Ramos (cell line): ENCODE data around the gene PMEPA1.

Experiments used
- in situ Hi-C: fragments of 300-500 bp; cut with MboI; formaldehyde crosslinking; loops from one replicate; pipeline ENCODE4 v1.14.3; 2022; ENCODE audit warnings: low sequenced_read_pairs; ENCODE audit not compliant: unreplicated experiment

Gene PMEPA1

DNA sequence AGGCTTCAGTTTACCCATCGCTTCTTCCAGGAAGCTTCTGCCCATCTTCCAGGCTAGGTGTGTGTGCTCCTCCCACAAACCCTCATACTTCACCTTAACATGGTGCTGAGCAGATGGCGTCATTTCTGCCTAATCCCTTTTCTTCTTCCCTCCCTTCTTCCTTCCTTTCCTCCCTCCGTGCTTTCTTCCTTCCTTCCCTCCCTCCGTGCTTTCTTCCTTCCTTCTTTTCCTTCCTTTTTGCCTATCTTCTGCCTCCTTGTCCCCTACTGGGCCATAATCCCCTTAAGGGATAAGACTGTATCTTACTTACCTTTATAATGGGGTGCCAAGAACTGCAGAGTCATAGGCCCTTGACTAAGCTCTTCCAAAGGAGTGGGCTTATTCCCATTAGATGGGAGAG, 27.5 kb upstream of the PMEPA1 start:
- in situ Hi-C loops = no loop called here

- in situ Hi-C loops = no loop called here
These were observed 27.0 kb upstream of the PMEPA1 start for GRCh38 chr20:57736738-57737347.

GRCh38 chr20:57735831-57736737, 26.3 kb upstream of the PMEPA1 start:
- in situ Hi-C loops = no loop called here

- in situ Hi-C loops = no loop called here
These were observed 24.9 kb upstream of the PMEPA1 start for GRCh38 chr20:57734754-57735153.

GRCh38 chr20:57732226-57732625, 22.4 kb upstream of the PMEPA1 start:
- in situ Hi-C loops = no loop called here

- in situ Hi-C loops = no loop called here
These were observed 18.9 kb upstream of the PMEPA1 start for GRCh38 chr20:57728762-57729161.

- in situ Hi-C loops = no loop called here
These were observed 18.0 kb upstream of the PMEPA1 start for GRCh38 chr20:57727863-57728262.

- in situ Hi-C loops = no loop called here
These were observed 15.8 kb upstream of the PMEPA1 start for GRCh38 chr20:57725636-57726035.

- in situ Hi-C loops = no loop called here
These were observed 15.0 kb upstream of the PMEPA1 start for GRCh38 chr20:57724610-57725405.

GRCh38 chr20:57723816-57724215, 14.0 kb upstream of the PMEPA1 start:
- in situ Hi-C loops = no loop called here

DNA sequence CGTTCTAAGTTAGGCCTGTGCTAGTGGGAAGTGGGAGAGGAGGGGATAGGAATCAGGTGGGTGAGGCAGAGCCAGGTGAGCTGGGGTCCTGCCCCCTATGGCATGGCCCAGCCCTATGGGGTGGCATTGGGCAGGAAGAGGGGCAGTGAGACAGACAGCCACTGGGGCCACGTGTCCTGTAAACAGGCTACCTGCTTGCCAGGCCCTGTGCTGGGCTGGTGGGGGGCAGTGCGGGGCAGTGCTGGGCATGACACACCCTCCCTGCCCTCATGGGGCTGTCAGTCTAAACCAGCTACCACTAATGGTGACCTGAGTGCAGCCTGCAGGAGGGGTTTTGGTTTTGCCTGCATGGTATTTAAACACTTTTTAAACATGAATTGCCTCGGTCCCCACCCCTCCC, 10.1 kb upstream of the PMEPA1 start:
- in situ Hi-C loops = no loop called here

DNA sequence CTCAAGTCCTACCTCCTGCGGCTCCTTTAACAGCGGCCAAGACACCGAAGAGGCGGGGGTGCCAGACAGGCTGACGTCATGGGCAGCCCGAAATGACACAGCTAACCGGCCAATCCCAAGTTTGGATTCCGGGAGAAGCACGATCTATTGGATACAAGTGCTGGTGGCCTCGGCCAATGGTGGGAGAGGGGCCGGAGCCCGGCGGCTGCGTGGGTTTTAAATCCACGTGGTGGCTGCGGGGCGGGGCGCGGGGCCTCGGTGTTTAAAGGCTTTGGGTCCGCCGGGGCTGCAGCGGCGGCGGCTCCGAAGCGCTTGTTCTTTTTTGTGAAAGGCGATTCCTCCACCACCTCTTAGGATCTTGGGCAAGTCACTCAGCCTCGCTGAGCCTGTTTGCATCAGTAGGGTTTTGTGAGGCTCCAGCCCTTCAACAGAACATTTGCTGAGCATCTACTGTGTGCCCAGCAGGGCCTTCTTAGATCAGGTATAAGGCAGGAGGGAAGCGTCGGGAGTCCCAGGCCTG, 8.7 kb upstream of the PMEPA1 start:
- in situ Hi-C loops = no loop called here

- in situ Hi-C loops = no loop called here
These were observed 8.0 kb upstream of the PMEPA1 start for GRCh38 chr20:57717797-57718196.

DNA sequence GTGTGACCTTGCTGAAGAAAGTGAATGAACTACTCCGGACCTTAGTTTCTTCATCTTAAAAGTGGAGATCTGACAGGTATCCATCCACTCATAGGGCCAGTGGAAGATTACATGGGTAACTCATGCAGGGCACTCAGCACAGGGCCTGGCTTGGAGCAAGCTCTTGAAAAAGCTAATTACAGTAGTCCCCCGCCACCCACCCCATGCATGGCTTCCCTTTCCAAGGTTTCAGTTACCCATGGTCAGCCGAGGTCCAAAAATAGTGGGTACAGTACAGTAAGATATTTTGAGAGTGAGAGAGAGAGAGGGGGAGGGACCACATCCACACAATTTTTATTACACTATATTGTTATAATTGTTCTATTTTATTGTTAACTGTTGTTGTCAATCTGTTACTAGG, 7.1 kb upstream of the PMEPA1 start:
- in situ Hi-C loops = no loop called here

GRCh38 chr20:57716202-57716601, 6.4 kb upstream of the PMEPA1 start:
- in situ Hi-C loops = no loop called here

- in situ Hi-C loops = no loop called here
These were observed 5.6 kb upstream of the PMEPA1 start for GRCh38 chr20:57715268-57715904.

DNA sequence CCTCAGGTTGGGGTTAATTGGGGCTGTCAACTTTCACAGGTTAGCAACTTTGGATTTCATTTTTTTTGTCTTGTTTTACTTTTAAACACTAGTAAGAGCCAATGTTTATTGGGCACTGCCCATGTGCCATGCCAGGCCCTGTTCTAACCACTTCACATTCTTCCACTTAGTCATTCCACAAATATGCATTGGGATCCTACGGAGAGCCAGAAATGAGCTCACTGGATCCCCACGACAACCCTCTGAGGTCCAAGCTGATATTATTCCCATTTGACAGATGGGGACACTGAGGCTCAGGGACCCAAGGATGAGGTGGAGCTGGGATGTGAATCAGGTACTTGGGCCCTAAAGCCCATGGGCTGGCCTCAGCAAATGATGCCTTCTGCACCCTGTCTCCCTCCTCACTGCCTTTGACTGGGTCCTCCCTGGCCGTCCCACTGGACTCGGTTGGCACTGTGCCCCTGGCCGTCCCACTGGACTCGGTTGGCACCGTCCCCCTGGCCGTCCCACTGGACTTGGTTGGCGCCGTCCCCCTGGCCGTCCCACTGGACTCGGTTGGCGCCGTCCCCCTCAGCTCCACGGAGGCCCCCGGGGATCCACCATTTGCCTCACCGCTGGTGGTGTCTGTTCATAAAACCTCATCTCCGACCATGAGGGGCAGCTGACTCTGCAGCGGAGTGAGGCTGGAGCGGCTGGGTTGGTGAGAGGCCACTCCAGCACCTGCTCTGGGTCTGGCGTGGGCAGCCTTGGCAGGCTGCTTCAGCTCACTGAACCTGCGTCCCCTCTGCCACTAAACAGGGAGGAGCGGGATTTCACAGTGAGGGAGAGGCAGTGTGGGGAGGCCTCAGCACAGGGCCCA, 4.8 kb upstream of the PMEPA1 start:
- in situ Hi-C loops = no loop called here

DNA sequence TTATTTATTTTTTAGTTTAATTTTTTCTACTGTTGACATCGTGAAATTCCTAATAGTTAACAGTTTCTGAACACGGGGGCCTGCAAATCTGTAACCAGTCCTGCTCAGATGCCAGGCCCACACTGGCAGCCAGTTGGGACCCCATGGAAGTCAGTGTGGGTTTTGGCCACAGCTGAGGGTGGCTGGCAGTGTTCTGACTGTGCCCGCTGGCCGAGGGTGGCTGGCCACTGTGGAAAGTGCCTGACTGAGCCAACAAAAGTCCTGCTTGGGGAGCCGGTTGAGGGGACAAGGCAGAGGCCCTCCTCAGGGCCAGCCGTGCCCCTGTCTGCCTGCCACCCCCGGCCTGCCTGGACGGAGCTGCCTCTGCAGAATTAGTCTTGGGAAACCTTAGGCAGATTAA, 4.1 kb upstream of the PMEPA1 start:
- in situ Hi-C loops = no loop called here

DNA sequence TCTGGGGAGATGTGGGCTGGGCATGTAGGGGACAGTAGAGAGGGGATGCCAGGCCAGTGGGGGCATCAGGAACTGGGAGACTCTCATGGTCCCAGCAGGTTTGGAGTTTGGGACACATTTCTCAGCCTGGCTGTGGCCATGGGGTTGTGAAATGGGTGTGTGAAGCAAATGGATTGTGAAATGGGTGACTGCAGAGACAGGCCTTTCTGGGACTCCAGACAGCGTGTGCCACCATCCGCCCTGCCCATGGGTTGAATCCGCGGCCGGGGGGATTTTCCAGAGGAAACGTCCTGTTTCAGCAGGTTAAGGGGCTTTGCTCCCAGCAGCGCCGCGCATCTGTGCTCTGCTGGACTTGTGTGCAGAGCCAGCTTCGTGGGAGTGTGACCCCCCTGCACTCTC, 3.7 kb upstream of the PMEPA1 start:
- in situ Hi-C loops = no loop called here
